Measurements from ENCODE around the gene TMCO4.

The TMCO4 gene

GRCh38 chr1:19715334-19716203 is 84.1 kb downstream of the TMCO4 start:
- TF ChIP-seq CTCF (IDR thresholded peaks at IDR 0.05; ENCODE audit: low read depth, low read length) = peak; percentile 95
- DNase-seq (ENCODE audit: extremely low read depth, low read depth) = peak; percentile 84

GRCh38 chr1:19712928-19713327 is 86.8 kb downstream of the TMCO4 start:
- no peak for DNase-seq (ENCODE audit: extremely low read depth, low read depth)
- no peak for TF ChIP-seq CTCF (IDR thresholded peaks at IDR 0.05; ENCODE audit: low read depth, low read length)

GRCh38 chr1:19710825-19711611 is 88.7 kb downstream of the TMCO4 start:
- TF ChIP-seq CTCF (IDR thresholded peaks at IDR 0.05; ENCODE audit: low read depth, low read length) = no peak
- DNase-seq (ENCODE audit: extremely low read depth, low read depth) = no peak

- DNase-seq (ENCODE audit: extremely low read depth, low read depth) = no peak
- TF ChIP-seq CTCF (IDR thresholded peaks at IDR 0.05; ENCODE audit: low read depth, low read length) = no peak
Observed at GRCh38 chr1:19709260-19709793, 90.4 kb downstream of the TMCO4 start.

- TF ChIP-seq CTCF (IDR thresholded peaks at IDR 0.05; ENCODE audit: low read depth, low read length) = no peak
- DNase-seq (ENCODE audit: extremely low read depth, low read depth) = no peak
Observed at GRCh38 chr1:19708567-19709110, 91.1 kb downstream of the TMCO4 start.

GRCh38 chr1:19706136-19706535 is 93.6 kb downstream of the TMCO4 start:
- no peak for DNase-seq (ENCODE audit: extremely low read depth, low read depth)
- no peak for TF ChIP-seq CTCF (IDR thresholded peaks at IDR 0.05; ENCODE audit: low read depth, low read length)
